Natural killer cell (primary cell): Measurements from ENCODE around the gene KDM3A. TPM values are rescaled to one million over a fixed set of nuclear protein-coding genes. Genes with fewer than 3 reads are reported as not detected.
A peak's percentile ranks its signal among the peaks of the same experiment; 100 is the strongest.

Experiments
- ATAC-seq, 3 donors: fragments of 150-1000 bp in 2 of 3; fragments of 200-7000 bp in 1 of 3; cut with Tn5 transposase; 1 replicate in 1 of 3; 2 replicates in 2 of 3; pipeline ENCODE4 v1.10.0; 2021; ENCODE audit warnings: mild to moderate bottlenecking in 2 of 3, moderate library complexity in 2 of 3
- DNase-seq, 2 donors: peaks; one replicate each; pipeline versions ENCODE4 v3.0.0 to v3.0.0-alpha.2; 2013 to 2021; ENCODE audit warnings: mixed read lengths in 1 of 2
- H3K27ac ChIP-seq: one replicate; pipeline ENCODE4 v1.5.1; 2013; ENCODE audit warnings: mild to moderate bottlenecking, low read length
- H3K27me3 ChIP-seq: one replicate; pipeline ENCODE4 v1.6.1; 2013; ENCODE audit warnings: low read length; ENCODE audit not compliant: control insufficient read depth, insufficient read depth
- H3K36me3 ChIP-seq: one replicate; pipeline ENCODE4 v1.6.1; 2013; ENCODE audit warnings: low read length; ENCODE audit not compliant: control insufficient read depth, insufficient read depth
- H3K4me1 ChIP-seq: one replicate; pipeline ENCODE4 v1.6.1; 2013; ENCODE audit warnings: low read length; ENCODE audit not compliant: control insufficient read depth, insufficient read depth
- H3K4me3 ChIP-seq: one replicate; pipeline ENCODE4 v1.5.1; 2013; ENCODE audit warnings: low read length
- H3K9me3 ChIP-seq: one replicate; pipeline ENCODE4 v1.6.1; 2013; ENCODE audit warnings: low read length; ENCODE audit not compliant: control insufficient read depth, insufficient read depth
- H3K27ac Mint-ChIP-seq, 2 donors: one replicate each; pipeline ENCODE4 v1.8.0; 2022; ENCODE audit warnings: mild to moderate bottlenecking in 2 of 2, mixed read lengths in 2 of 2, moderate library complexity in 1 of 2
- H3K27me3 Mint-ChIP-seq, 2 donors: one replicate each; pipeline ENCODE4 v1.8.0; 2022; ENCODE audit warnings: low read depth in 2 of 2, mixed read lengths in 2 of 2
- H3K36me3 Mint-ChIP-seq: one replicate; pipeline ENCODE4 v1.8.0; 2022; ENCODE audit warnings: mixed read lengths
- H3K4me1 Mint-ChIP-seq, 2 donors: one replicate each; pipeline ENCODE4 v1.8.0; 2022; ENCODE audit warnings: mixed read lengths in 2 of 2
- H3K4me3 Mint-ChIP-seq: one replicate; pipeline ENCODE4 v1.8.0; 2022; ENCODE audit warnings: mild to moderate bottlenecking, moderate library complexity, mixed read lengths
- H3K9me3 Mint-ChIP-seq, 2 donors: one replicate each; pipeline ENCODE4 v1.8.0; 2022; ENCODE audit warnings: mixed read lengths in 2 of 2
- CTCF ChIP-seq: fragments of 200-600 bp; IDR thresholded peaks from one replicate; pipeline ENCODE4 v1.8.0; 2022; ENCODE audit warnings: antibody characterized with exemption
- WGBS: methylation state at CpG from one replicate; pipeline ENCODE4 v1.1.7; 2013; ENCODE audit warnings: missing lambda C conversion rate; ENCODE audit not compliant: insufficient coverage; 5-methylcytosine and 5-hydroxymethylcytosine counted together
- intact Hi-C: fragments of 100-400 bp; cut with micrococcal nuclease; formaldehyde crosslinking; loops from one replicate; pipeline ENCODE4 v1.14.2; 2022
- total RNA-seq, 4 donors: library from RNA; stranded (reverse); fragments of 120-200 nt in 1 of 4; gene quantifications; one replicate each; pipeline versions ENCODE4 v1.2.3 to v1.2.4, GENCODE V29; 2013 to 2022

KDM3A gene
- total RNA-seq, 3 donors from 2014 or later (not counting 1 experiment from before 2014, with no cell fraction given), result 172 to 195 (median 188) TPM

GRCh38 chr2:86434290-86434689, 6.9 kb upstream of the KDM3A start:
- intact Hi-C loops, result no loop called here
- no peak overlapping the region for H3K4me3 Mint-ChIP-seq
- H3K9me3 Mint-ChIP-seq, result peaks cover 2 to 3% of the 10 kb centered on the region in 2 donors
- H3K4me1 Mint-ChIP-seq, result no peaks in the 10 kb centered on the region
- Histone ChIP-seq H3K27ac (no peak overlapping the region), H3K4me3 (no peak overlapping the region), H3K27me3 (peaks cover 4% of the 10 kb centered on the region), H3K4me1 (no peaks in the 10 kb centered on the region), H3K9me3 (peaks cover 4% of the 10 kb centered on the region), H3K36me3 (no peaks in the 10 kb centered on the region)
- DNase-seq, result no peak
- ATAC-seq, result no peak
- H3K36me3 Mint-ChIP-seq, result peaks cover 14% of the 10 kb centered on the region
- H3K27me3 Mint-ChIP-seq, result peaks cover 37 to 47% of the 10 kb centered on the region in 2 donors
- H3K27ac Mint-ChIP-seq, result no peak overlapping the region
- no peak for TF ChIP-seq CTCF

GRCh38 chr2:86435531-86435930, 5.6 kb upstream of the KDM3A start:
- Mint-ChIP-seq H3K27me3 (peaks cover 30 to 35% of the 10 kb centered on the region in 2 donors), H3K36me3 (peaks cover 16% of the 10 kb centered on the region), H3K4me3 (no peak overlapping the region), H3K27ac (no peak overlapping the region), H3K9me3 (peaks cover 5 to 10% of the 10 kb centered on the region in 2 donors), H3K4me1 (peaks cover 4 to 5% of the 10 kb centered on the region in 2 donors)
- peaks cover 4% of the 10 kb centered on the region for H3K9me3 ChIP-seq
- no peak overlapping the region for H3K27ac ChIP-seq
- no CpG with 5 or more reads among the region's 4 CpGs for WGBS
- no peak for ATAC-seq
- TF ChIP-seq CTCF, result no peak
- no peaks in the 10 kb centered on the region for H3K27me3 ChIP-seq
- intact Hi-C loops, result no loop called here
- H3K4me3 ChIP-seq, result no peak overlapping the region
- H3K36me3 ChIP-seq, result no peaks in the 10 kb centered on the region
- H3K4me1 ChIP-seq, result no peaks in the 10 kb centered on the region
- DNase-seq, result no peak

- no peak for TF ChIP-seq CTCF
- Mint-ChIP-seq H3K4me3 (no peak overlapping the region), H3K4me1 (peaks cover 11 to 12% of the 10 kb centered on the region in 2 donors), H3K27ac (no peak overlapping the region), H3K9me3 (peaks cover 6 to 11% of the 10 kb centered on the region in 2 donors), H3K36me3 (peaks cover 20% of the 10 kb centered on the region), H3K27me3 (peaks cover 25 to 32% of the 10 kb centered on the region in 2 donors)
- Histone ChIP-seq H3K9me3 (peaks cover 4% of the 10 kb centered on the region), H3K27me3 (no peaks in the 10 kb centered on the region), H3K27ac (no peak overlapping the region), H3K36me3 (no peaks in the 10 kb centered on the region), H3K4me3 (no peak overlapping the region), H3K4me1 (no peaks in the 10 kb centered on the region)
- DNase-seq (no peak), ATAC-seq (no peak)
- intact Hi-C loops, result no loop called here
Observed at GRCh38 chr2:86436328-86436727, 4.8 kb upstream of the KDM3A start.

GRCh38 chr2:86439879-86440630, 1.1 kb upstream of the KDM3A start:
- H3K27me3 ChIP-seq, result no peaks in the 10 kb centered on the region

More at GRCh38 chr2:86439879-86440630, 1.1 kb upstream of the KDM3A start:
- Histone ChIP-seq H3K4me3 (peak overlapping the region; percentile 61), H3K9me3 (peaks cover 4% of the 10 kb centered on the region), H3K36me3 (peaks cover 6% of the 10 kb centered on the region), H3K27ac (peak overlapping the region; percentile 88), H3K4me1 (peaks cover 19% of the 10 kb centered on the region)
- H3K36me3 Mint-ChIP-seq, result peaks cover 20% of the 10 kb centered on the region
- peaks cover 13 to 20% of the 10 kb centered on the region in 2 donors for H3K27me3 Mint-ChIP-seq
- ATAC-seq (no peak), DNase-seq (no peak)
- 100% methylated on average over 1 of the region's 3 CpGs for WGBS
- intact Hi-C loops, result loop anchor here (1.0 to 2.0 kb wide), 3 partner anchors 183 to 1615 kb away; partner anchors contain the start of genes IMMT, KRCC1 and RNF103
- H3K27ac Mint-ChIP-seq, result peak overlapping the region; percentile 97
- peaks cover 6 to 11% of the 10 kb centered on the region in 2 donors for H3K9me3 Mint-ChIP-seq
- peaks cover 43 to 44% of the 10 kb centered on the region in 2 donors for H3K4me1 Mint-ChIP-seq
- no peak for TF ChIP-seq CTCF
- peak overlapping the region; percentile 95 for H3K4me3 Mint-ChIP-seq
